ENCODE measurements around the gene SCARB1.

Gene SCARB1

GRCh38 chr12:124861898-124862676, 1.6 kb downstream of the SCARB1 start:
- TF ChIP-seq, protein P1, sequence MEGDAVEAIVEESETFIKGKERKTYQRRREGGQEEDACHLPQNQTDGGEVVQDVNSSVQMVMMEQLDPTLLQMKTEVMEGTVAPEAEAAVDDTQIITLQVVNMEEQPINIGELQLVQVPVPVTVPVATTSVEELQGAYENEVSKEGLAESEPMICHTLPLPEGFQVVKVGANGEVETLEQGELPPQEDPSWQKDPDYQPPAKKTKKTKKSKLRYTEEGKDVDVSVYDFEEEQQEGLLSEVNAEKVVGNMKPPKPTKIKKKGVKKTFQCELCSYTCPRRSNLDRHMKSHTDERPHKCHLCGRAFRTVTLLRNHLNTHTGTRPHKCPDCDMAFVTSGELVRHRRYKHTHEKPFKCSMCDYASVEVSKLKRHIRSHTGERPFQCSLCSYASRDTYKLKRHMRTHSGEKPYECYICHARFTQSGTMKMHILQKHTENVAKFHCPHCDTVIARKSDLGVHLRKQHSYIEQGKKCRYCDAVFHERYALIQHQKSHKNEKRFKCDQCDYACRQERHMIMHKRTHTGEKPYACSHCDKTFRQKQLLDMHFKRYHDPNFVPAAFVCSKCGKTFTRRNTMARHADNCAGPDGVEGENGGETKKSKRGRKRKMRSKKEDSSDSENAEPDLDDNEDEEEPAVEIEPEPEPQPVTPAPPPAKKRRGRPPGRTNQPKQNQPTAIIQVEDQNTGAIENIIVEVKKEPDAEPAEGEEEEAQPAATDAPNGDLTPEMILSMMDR (IDR thresholded peaks at IDR 0.05; ENCODE audit: borderline replicate concordance, extremely low read depth, low read length, poor library complexity, severe bottlenecking) = no peak
- no peak for TF ChIP-seq EZH2 (IDR thresholded peaks at IDR 0.05; ENCODE audit: borderline replicate concordance, low read depth, low read length, severe bottlenecking)
- no peaks in the 10 kb centered on the region for H3K9me3 ChIP-seq (ENCODE audit: insufficient read depth, low read length, severe bottlenecking)
- H3K9ac ChIP-seq (ENCODE audit: low read depth, low read length) = peak overlapping the region; percentile 78; the same call in 1 of the 2 replicates
- H4K20me1 ChIP-seq (ENCODE audit: insufficient read depth, low read length) = peaks cover 14% of the 10 kb centered on the region; the same call in 1 of the 2 replicates
- peaks cover 21% of the 10 kb centered on the region for H3K79me2 ChIP-seq (ENCODE audit: insufficient read depth, low read length)
- no peak for ATAC-seq (ENCODE audit: insufficient read depth, low read depth)
- H3K27me3 ChIP-seq (ENCODE audit: insufficient read depth, low read length, poor library complexity) = no peaks in the 10 kb centered on the region
- no peak for DNase-seq
- peak overlapping the region; percentile 91 for H3K4me2 ChIP-seq (ENCODE audit: insufficient read depth, low read length)
- H3K4me1 ChIP-seq (ENCODE audit: insufficient read depth, low read length) = peaks cover 32% of the 10 kb centered on the region
- no peak overlapping the region for H2AFZ ChIP-seq (ENCODE audit: low read depth, low read length)
- no peak overlapping the region for H3K27ac ChIP-seq (ENCODE audit: low read length)
- peaks cover 13% of the 10 kb centered on the region for H3K36me3 ChIP-seq (ENCODE audit: insufficient read depth, low read length)
- H3K4me3 ChIP-seq (ENCODE audit: low read depth in 1 of 2, low read length in 2 of 2) = peak overlapping the region in 1 of 2 experiments; percentile 88; a peak in 1 of 4 replicates

DNA sequence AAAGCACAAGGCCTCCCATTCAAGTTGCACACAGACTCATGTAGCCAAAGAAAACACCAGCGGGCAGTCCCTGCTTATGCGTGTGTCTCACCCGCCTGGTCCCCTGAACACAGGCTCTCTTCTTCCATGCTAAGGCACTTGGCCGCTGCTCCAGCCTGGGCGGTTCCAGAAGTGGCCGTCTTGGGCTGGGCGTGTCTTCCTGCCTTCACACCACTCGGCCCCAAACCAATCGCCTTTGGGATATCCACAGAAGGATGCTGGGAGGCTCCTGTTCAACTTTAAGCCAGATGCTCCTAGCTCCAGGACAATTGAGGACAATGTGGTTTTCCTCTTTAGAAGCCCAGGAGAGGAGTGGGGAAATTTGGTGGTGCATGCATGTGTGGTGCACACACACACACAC, 2.2 kb downstream of the SCARB1 start:
- Histone ChIP-seq H3K4me2 (ENCODE audit: insufficient read depth, low read length) (peak overlapping the region; percentile 91; the same call in 1 of the 2 replicates), H3K27ac (ENCODE audit: low read length) (no peak overlapping the region)

GRCh38 chr12:124857921-124858461, 5.7 kb downstream of the SCARB1 start:
- H4K20me1 ChIP-seq (ENCODE audit: insufficient read depth, low read length) = peaks cover 42% of the 10 kb centered on the region; the same call in 1 of the 2 replicates
- TF ChIP-seq, protein P1 (IDR thresholded peaks at IDR 0.05; ENCODE audit: borderline replicate concordance, extremely low read depth, low read length, poor library complexity, severe bottlenecking) = no peak
- no peak for TF ChIP-seq EZH2 (IDR thresholded peaks at IDR 0.05; ENCODE audit: borderline replicate concordance, low read depth, low read length, severe bottlenecking)
- H2AFZ ChIP-seq (ENCODE audit: low read depth, low read length) = no peak overlapping the region
- peaks cover 18% of the 10 kb centered on the region for H3K36me3 ChIP-seq (ENCODE audit: insufficient read depth, low read length)
- H3K9ac ChIP-seq (ENCODE audit: low read depth, low read length) = no peak overlapping the region
- H3K27ac ChIP-seq (ENCODE audit: low read length) = no peak overlapping the region
- H3K4me2 ChIP-seq (ENCODE audit: insufficient read depth, low read length) = no peak overlapping the region
- H3K27me3 ChIP-seq (ENCODE audit: insufficient read depth, low read length, poor library complexity) = no peaks in the 10 kb centered on the region
- peaks cover 33% of the 10 kb centered on the region for H3K79me2 ChIP-seq (ENCODE audit: insufficient read depth, low read length)
- no peaks in the 10 kb centered on the region for H3K9me3 ChIP-seq (ENCODE audit: insufficient read depth, low read length, severe bottlenecking)
- peaks cover 16% of the 10 kb centered on the region for H3K4me1 ChIP-seq (ENCODE audit: insufficient read depth, low read length)
- no peak overlapping the region for H3K4me3 ChIP-seq (ENCODE audit: low read depth in 1 of 2, low read length in 2 of 2)
- no peak for ATAC-seq (ENCODE audit: insufficient read depth, low read depth)
- DNase-seq = no peak

More for the DNA sequence above, 2.2 kb downstream of the SCARB1 start:
- no peak for DNase-seq
- no peak overlapping the region for H2AFZ ChIP-seq (ENCODE audit: low read depth, low read length)
- no peak for TF ChIP-seq EZH2 (IDR thresholded peaks at IDR 0.05; ENCODE audit: borderline replicate concordance, low read depth, low read length, severe bottlenecking)
- TF ChIP-seq, protein P1 (IDR thresholded peaks at IDR 0.05; ENCODE audit: borderline replicate concordance, extremely low read depth, low read length, poor library complexity, severe bottlenecking) = no peak
- H4K20me1 ChIP-seq (ENCODE audit: insufficient read depth, low read length) = peaks cover 19% of the 10 kb centered on the region; the same call in 1 of the 2 replicates
- no peaks in the 10 kb centered on the region for H3K9me3 ChIP-seq (ENCODE audit: insufficient read depth, low read length, severe bottlenecking)
- H3K36me3 ChIP-seq (ENCODE audit: insufficient read depth, low read length) = peaks cover 13% of the 10 kb centered on the region
- peak overlapping the region in 1 of 2 experiments; percentile 88; a peak in 1 of 4 replicates for H3K4me3 ChIP-seq (ENCODE audit: low read depth in 1 of 2, low read length in 2 of 2)
- peaks cover 21% of the 10 kb centered on the region for H3K79me2 ChIP-seq (ENCODE audit: insufficient read depth, low read length)
- no peak overlapping the region for H3K9ac ChIP-seq (ENCODE audit: low read depth, low read length)
- H3K27me3 ChIP-seq (ENCODE audit: insufficient read depth, low read length, poor library complexity) = no peaks in the 10 kb centered on the region
- H3K4me1 ChIP-seq (ENCODE audit: insufficient read depth, low read length) = peaks cover 29% of the 10 kb centered on the region
- ATAC-seq (ENCODE audit: insufficient read depth, low read depth) = no peak

Measured in DND-41 (cell line).